ENCODE measurements around the gene MBLAC1.

MBLAC1 gene

GRCh38 chr7:100090527-100091410 lies 36.0 kb upstream of the MBLAC1 start:
- intact Hi-C loops (cut with micrococcal nuclease) = no loop called here
- Mint-ChIP-seq H3K9me3 (no peaks in the 10 kb centered on the region), H3K4me3 (no peak overlapping the region)

GRCh38 chr7:100091411-100092181 lies 35.2 kb upstream of the MBLAC1 start:
- Mint-ChIP-seq H3K27ac (no peak overlapping the region), H3K4me3 (no peak overlapping the region), H3K4me1 (ENCODE audit: low read depth) (peaks cover 34% of the 10 kb centered on the region), H3K9me3 (no peaks in the 10 kb centered on the region), H3K36me3 (ENCODE audit: low read depth) (peaks cover 80% of the 10 kb centered on the region), H3K27me3 (no peaks in the 10 kb centered on the region)
- intact Hi-C loops (cut with micrococcal nuclease) = no loop called here

More at GRCh38 chr7:100090527-100091410, 36.0 kb upstream of the MBLAC1 start:
- peaks cover 36% of the 10 kb centered on the region for H3K4me1 Mint-ChIP-seq (ENCODE audit: low read depth)
- peaks cover 72% of the 10 kb centered on the region for H3K36me3 Mint-ChIP-seq (ENCODE audit: low read depth)
- H3K27ac Mint-ChIP-seq = no peak overlapping the region
- no peaks in the 10 kb centered on the region for H3K27me3 Mint-ChIP-seq

- Mint-ChIP-seq H3K36me3 (ENCODE audit: low read depth) (peaks cover 95% of the 10 kb centered on the region), H3K27me3 (no peaks in the 10 kb centered on the region), H3K27ac (no peak overlapping the region), H3K4me3 (no peak overlapping the region), H3K4me1 (ENCODE audit: low read depth) (peaks cover 38% of the 10 kb centered on the region), H3K9me3 (no peaks in the 10 kb centered on the region)
- intact Hi-C loops (cut with micrococcal nuclease) = no loop called here
Measured at GRCh38 chr7:100093054-100093453, 33.7 kb upstream of the MBLAC1 start.

- Mint-ChIP-seq H3K36me3 (ENCODE audit: low read depth) (peaks cover 99% of the 10 kb centered on the region), H3K4me1 (ENCODE audit: low read depth) (peaks cover 42% of the 10 kb centered on the region), H3K4me3 (no peak overlapping the region), H3K27me3 (no peaks in the 10 kb centered on the region), H3K27ac (no peak overlapping the region), H3K9me3 (no peaks in the 10 kb centered on the region)
- intact Hi-C loops (cut with micrococcal nuclease) = no loop called here
Measured at GRCh38 chr7:100093498-100093897, 33.3 kb upstream of the MBLAC1 start.

- Mint-ChIP-seq H3K27me3 (no peaks in the 10 kb centered on the region), H3K27ac (no peak overlapping the region), H3K36me3 (ENCODE audit: low read depth) (peaks cover 100% of the 10 kb centered on the region), H3K4me1 (ENCODE audit: low read depth) (peaks cover 47% of the 10 kb centered on the region), H3K4me3 (no peak overlapping the region), H3K9me3 (no peaks in the 10 kb centered on the region)
- intact Hi-C loops (cut with micrococcal nuclease) = no loop called here
Measured at GRCh38 chr7:100093925-100094486, 32.8 kb upstream of the MBLAC1 start.

- Mint-ChIP-seq H3K36me3 (ENCODE audit: low read depth) (peaks cover 98% of the 10 kb centered on the region), H3K4me3 (no peak overlapping the region), H3K4me1 (ENCODE audit: low read depth) (peaks cover 45% of the 10 kb centered on the region), H3K9me3 (no peaks in the 10 kb centered on the region), H3K27me3 (no peaks in the 10 kb centered on the region), H3K27ac (peak overlapping the region; percentile 10)
- intact Hi-C loops (cut with micrococcal nuclease) = no loop called here
Measured at GRCh38 chr7:100095289-100095688, 31.5 kb upstream of the MBLAC1 start.

- no peak overlapping the region for H3K4me3 Mint-ChIP-seq
- no peaks in the 10 kb centered on the region for H3K9me3 Mint-ChIP-seq
- H3K27me3 Mint-ChIP-seq = no peaks in the 10 kb centered on the region
- H3K36me3 Mint-ChIP-seq (ENCODE audit: low read depth) = peaks cover 94% of the 10 kb centered on the region
- intact Hi-C loops (cut with micrococcal nuclease) = no loop called here
- H3K27ac Mint-ChIP-seq = peak overlapping the region; percentile 10
- peaks cover 41% of the 10 kb centered on the region for H3K4me1 Mint-ChIP-seq (ENCODE audit: low read depth)
Measured at GRCh38 chr7:100095704-100096103, 31.1 kb upstream of the MBLAC1 start.

- Mint-ChIP-seq H3K27me3 (no peaks in the 10 kb centered on the region), H3K4me3 (no peak overlapping the region), H3K9me3 (no peaks in the 10 kb centered on the region), H3K36me3 (ENCODE audit: low read depth) (peaks cover 83% of the 10 kb centered on the region), H3K27ac (peak overlapping the region; percentile 98), H3K4me1 (ENCODE audit: low read depth) (peaks cover 41% of the 10 kb centered on the region)
- intact Hi-C loops (cut with micrococcal nuclease) = no loop called here
Measured at GRCh38 chr7:100098913-100099312, 27.9 kb upstream of the MBLAC1 start.

- peak overlapping the region; percentile 98 for H3K27ac Mint-ChIP-seq
- H3K4me3 Mint-ChIP-seq = peak overlapping the region; percentile 93
- peaks cover 41% of the 10 kb centered on the region for H3K4me1 Mint-ChIP-seq (ENCODE audit: low read depth)
- intact Hi-C loops (cut with micrococcal nuclease) = no loop called here
- H3K27me3 Mint-ChIP-seq = no peaks in the 10 kb centered on the region
- peaks cover 83% of the 10 kb centered on the region for H3K36me3 Mint-ChIP-seq (ENCODE audit: low read depth)
- H3K9me3 Mint-ChIP-seq = no peaks in the 10 kb centered on the region
Measured at GRCh38 chr7:100099452-100099851, 27.3 kb upstream of the MBLAC1 start.

- Mint-ChIP-seq H3K27me3 (no peaks in the 10 kb centered on the region), H3K4me3 (peak overlapping the region; percentile 93), H3K27ac (peak overlapping the region; percentile 98), H3K4me1 (ENCODE audit: low read depth) (peaks cover 37% of the 10 kb centered on the region), H3K36me3 (ENCODE audit: low read depth) (peaks cover 83% of the 10 kb centered on the region), H3K9me3 (no peaks in the 10 kb centered on the region)
- intact Hi-C loops (cut with micrococcal nuclease) = loop anchor here (2.0 kb wide), 3 partner anchors 18 to 26 kb away; partner anchors contain the start of genes CNPY4, MBLAC1, TAF6 and ZNF3
Measured at GRCh38 chr7:100100420-100101015, 26.2 kb upstream of the MBLAC1 start.

- Mint-ChIP-seq H3K9me3 (no peaks in the 10 kb centered on the region), H3K4me1 (ENCODE audit: low read depth) (peaks cover 30% of the 10 kb centered on the region), H3K36me3 (ENCODE audit: low read depth) (peaks cover 83% of the 10 kb centered on the region), H3K27me3 (no peaks in the 10 kb centered on the region), H3K4me3 (peak within 1 kb of the TSS; percentile 93), H3K27ac (peak within 1 kb of the TSS; percentile 98)
- intact Hi-C loops (cut with micrococcal nuclease) = loop anchor here (2.0 kb wide), 3 partner anchors 18 to 26 kb away; partner anchors contain the start of genes CNPY4, MBLAC1, TAF6 and ZNF3
Measured at GRCh38 chr7:100101016-100101862, 25.5 kb upstream of the MBLAC1 start, which contains the start of the genes AP4M1 and MCM7. Gene AP4M1 (plus strand): TSS chr7:100101643. CDS start chr7:100101715, 72 bp downstream. Gene MCM7 (minus strand): TSS chr7:100101397. CDS start chr7:100101294, 103 bp downstream.

GRCh38 chr7:100102950-100103840 lies 23.6 kb upstream of the MBLAC1 start:
- peaks cover 40% of the 10 kb centered on the region for H3K4me1 Mint-ChIP-seq (ENCODE audit: low read depth)
- no peak overlapping the region for H3K27ac Mint-ChIP-seq
- no peaks in the 10 kb centered on the region for H3K27me3 Mint-ChIP-seq
- H3K9me3 Mint-ChIP-seq = no peaks in the 10 kb centered on the region
- H3K36me3 Mint-ChIP-seq (ENCODE audit: low read depth) = peaks cover 83% of the 10 kb centered on the region
- no peak overlapping the region for H3K4me3 Mint-ChIP-seq
- intact Hi-C loops (cut with micrococcal nuclease) = no loop called here
